ENCODE results near the gene SDSL.

GRCh38 chr12:113467502-113468364 is 45.6 kb downstream of the SDSL start:
- TF ChIP-seq CTCF (IDR thresholded peaks at IDR 0.05) (no peak), POLR2A (IDR thresholded peaks at IDR 0.05) (no peak)

Data from esophagus squamous epithelium (tissue), 4 donors.